GM21528 (cell line): Measurements from ENCODE around the gene MRPL18.
"Not testable (repeated sequence)": the region's sequence is repeated elsewhere in the genome, so short reads cannot be mapped to it uniquely, and the experiment has no call there.

Source experiments
- ATAC-seq: cut with Tn5 transposase; IDR thresholded peaks from one replicate; pipeline ENCODE4 v1.9.1; 2021; ENCODE audit warnings: mild to moderate bottlenecking, moderate library complexity; ENCODE audit not compliant: unreplicated experiment, low FRiP score

MRPL18 gene

DNA sequence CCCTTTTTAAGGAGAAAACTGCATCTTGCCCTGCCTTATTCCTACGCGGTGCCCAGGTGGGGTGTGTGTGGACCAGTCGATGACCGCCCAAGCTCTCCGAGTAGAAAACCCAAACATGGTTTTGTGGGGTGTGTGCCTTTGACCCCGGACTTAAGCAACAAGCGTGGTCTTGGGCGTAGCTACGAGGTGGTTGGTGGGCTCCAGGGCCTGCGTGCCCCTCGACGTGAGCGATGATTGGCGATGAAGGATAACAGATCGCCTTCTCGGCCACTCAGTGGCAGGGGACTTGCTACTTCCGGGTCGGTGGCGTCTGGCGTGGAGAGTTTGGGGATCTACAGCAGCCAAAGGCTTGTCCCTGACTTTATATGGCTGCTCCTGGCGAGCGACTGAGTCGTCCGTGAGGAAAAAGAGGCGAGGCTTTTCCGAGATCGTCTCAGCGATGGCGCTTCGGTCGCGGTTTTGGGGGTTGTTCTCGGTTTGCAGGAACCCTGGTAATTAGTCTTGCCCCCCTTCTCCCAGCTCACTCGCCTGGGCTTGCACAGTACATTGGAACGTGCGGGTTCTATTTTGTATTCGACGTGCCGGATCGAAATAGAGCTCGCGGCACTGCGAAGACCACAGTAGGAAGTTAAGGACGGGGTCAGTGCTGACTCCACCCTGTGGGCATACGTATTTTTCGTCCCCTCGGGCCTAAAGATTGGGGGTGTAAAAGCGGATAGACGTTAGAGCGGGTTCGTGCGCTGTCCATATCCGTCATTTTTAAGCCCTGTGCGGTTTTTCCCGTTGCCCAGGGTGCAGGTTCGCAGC is at the start of gene MRPL18:
TSS of gene MRPL18 (plus strand) at position 319 of the 807 bp plus-strand sequence. CDS start at position 440, 121 bp downstream.
- ATAC-seq, result peak; percentile 83

DNA sequence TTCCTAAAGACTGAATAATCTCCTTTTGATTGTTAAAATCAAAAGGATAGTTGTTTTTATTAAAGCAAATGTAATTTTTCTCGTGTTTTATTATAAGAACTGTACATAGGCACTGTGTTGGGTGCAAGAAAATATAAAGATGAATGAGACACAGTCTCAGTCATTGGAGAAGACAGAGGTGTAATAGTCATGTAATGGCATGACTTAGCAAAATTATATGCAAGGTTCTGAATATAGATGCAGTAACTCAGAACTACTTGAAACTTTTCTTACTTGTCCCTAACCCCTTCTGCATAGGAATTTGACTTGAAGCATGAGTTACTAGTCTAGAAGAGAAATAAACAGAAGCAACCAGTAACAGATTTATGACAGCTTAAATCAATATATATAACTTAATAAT is 48.1 kb upstream of the MRPL18 start:
- no peak for ATAC-seq

DNA sequence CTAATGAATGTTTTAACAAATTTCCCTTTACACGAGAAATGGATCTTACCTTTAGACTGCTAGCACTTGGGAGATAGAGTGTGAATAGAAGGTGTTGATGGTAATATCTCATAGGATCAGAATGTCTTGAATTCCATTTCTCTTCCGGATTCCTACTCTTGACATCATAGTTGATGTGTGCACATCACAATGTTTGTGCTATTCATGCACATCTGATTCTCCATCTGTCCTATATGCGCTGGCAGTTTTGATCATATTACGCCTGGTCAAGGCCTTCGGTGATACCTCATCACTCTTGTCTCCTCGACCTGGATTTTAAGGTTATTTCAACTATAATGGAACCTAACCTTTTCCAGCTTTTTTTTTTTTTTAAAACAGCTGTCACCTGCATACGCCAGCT is 45.2 kb upstream of the MRPL18 start:
- no peak for ATAC-seq

DNA sequence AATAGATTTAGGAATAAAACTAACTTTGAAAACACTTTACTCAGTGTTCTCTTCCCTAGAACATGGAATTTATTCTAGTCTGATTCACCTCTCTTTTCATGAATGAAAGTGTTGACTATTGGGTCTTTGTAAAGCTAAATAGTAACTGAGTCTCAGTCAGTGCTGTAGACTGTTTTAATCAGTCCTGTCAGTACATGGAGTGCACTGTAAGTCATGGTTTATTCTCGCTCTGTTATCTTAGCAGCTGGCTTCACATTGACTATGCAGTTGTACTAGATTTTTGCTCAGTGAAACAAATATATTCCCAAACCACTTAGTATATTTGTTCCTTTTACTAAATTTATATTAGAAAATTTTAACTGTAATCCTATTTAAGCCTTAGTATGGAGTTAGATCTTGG is 43.5 kb upstream of the MRPL18 start:
- ATAC-seq, result no peak

DNA sequence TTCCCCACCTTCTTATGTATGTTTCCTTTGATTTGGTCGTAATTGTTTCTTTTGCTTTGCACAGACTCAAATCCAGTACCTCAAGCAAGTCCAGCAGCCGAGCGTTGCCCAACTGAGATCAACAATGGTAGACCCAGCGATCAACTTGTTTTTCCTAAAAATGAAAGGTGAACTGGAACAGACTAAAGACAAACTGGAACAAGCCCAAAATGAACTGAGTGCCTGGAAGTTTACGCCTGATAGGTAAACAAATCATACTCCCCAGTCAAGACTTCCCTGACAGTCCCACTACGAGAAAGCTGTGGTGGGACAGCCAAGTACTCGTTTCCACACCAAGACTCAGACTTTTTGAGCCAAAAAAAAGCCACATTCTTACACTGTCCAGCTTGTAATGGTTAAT is 42.1 kb upstream of the MRPL18 start:
- ATAC-seq, result not testable (repeated sequence)

DNA sequence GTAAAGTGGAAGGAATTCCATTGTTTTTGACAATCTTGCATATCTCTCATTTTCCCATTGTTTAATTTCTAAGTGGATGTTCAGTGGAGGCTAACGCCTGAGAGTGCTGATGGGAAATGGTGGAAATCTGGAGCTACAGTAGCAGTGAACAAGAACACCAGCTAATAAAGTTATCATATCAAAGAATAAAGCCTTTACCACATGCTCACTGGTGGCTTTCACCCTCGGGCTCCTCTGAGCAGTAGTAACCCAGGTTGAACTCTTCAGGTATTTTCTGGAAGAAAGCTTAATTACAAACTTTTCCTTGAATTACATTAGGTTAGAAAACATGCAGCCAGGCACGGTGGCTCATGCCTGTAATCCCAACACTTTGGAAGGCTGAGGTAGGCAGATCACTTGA is 38.8 kb upstream of the MRPL18 start:
- no peak for ATAC-seq

DNA sequence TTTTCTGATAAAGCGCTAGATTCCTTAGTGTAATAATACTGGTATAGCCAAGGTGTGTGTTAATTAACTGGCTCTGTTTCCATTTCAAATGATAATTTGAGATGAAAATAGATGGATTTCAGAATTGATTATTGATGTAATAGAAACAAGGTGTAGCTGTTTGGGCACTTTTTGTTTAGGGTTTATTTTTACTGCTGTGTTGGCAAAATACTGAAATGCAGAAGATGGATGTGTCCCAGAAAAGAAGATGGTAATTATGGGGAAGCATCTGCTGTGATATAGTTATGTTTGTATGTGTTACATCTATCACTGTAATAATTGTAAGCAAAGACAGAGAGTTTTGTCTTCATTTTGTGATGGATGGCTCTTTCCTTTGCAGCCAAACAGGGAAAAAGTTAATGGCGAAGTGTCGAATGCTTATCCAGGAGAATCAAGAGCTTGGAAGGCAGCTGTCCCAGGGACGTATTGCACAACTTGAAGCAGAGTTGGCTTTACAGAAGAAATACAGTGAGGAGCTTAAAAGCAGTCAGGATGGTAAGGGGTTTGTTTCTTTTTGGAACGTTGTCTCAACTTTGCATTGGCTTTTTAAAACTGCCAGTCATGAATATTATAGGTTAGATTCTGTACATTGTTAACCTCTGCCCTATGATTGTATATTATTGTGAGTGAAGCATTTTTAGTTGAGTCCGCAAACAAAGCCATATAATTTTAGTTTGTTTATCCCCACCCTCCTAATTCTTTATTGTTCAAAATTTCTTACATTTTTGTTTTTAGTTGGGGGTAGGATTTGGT is 37.0 kb upstream of the MRPL18 start:
- no peak for ATAC-seq

DNA sequence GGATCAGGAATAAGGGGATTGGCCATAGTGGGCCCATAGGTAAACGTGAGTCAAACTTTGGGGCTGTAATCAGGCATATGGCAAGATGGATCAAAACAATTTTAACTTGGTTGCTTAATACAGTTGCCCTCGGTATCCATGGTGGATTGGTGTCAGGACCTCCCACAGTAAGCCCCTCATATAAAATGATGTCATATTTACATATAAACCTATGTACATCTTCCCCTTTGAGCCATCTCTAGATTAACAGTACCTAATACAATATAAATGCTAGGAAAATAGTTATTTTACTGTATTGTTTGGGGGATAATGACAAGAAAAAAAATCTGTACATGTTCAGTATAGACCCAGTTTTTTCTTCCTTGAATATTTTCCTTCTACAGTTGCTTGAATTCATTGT is 35.9 kb upstream of the MRPL18 start:
- ATAC-seq, result no peak

DNA sequence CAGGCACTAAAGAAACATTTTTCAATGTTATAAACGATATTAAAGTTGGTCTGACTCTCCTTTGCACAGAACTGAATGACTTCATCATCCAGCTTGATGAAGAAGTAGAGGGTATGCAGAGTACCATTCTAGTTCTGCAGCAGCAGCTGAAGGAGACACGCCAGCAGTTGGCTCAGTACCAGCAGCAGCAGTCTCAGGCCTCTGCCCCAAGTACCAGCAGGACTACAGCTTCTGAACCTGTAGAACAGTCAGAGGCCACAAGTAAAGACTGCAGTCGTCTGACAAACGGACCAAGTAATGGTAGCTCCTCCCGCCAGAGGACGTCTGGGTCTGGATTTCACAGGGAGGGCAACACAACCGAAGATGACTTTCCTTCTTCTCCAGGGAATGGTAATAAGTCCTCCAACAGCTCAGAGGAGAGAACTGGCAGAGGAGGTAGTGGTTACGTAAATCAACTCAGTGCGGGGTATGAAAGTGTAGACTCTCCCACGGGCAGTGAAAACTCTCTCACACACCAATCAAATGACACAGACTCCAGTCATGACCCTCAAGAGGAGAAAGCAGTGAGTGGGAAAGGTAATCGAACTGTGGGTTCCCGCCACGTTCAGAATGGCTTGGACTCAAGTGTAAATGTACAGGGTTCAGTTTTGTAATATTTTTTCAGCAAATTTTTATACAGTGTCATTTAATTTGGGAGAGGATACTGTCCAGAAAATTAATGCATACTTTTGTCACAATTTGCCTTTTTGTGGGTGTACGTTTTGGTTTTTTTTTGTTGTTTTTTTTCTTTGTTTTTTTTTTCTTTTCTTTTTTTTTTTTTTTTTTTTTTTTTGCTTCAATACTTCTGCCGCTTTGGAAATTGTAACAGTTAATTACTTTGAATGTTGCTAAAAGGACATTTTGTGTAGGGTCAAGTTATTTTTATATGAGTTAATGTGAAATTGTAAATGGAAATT is 35.0 kb upstream of the MRPL18 start:
- no peak for ATAC-seq

DNA sequence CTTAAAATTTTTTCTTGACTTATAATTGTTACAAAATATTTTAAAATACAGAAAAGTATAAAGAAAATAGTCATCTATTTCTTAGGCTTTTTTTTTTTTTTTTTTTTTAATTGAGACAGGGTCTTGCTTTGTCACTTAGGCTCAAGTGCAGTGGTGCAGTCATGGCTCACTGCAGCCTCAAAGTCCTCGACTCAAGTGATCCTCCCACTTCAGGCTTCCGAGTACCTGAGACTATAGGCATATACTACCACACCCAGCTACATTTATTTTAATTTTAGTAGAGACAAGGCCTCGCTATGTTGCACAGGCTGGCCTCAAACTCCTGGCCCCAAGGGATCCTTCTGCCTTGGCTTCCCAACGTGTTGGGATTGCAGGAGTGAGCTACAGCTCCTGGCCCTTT is 33.8 kb upstream of the MRPL18 start:
- ATAC-seq, result no peak

DNA sequence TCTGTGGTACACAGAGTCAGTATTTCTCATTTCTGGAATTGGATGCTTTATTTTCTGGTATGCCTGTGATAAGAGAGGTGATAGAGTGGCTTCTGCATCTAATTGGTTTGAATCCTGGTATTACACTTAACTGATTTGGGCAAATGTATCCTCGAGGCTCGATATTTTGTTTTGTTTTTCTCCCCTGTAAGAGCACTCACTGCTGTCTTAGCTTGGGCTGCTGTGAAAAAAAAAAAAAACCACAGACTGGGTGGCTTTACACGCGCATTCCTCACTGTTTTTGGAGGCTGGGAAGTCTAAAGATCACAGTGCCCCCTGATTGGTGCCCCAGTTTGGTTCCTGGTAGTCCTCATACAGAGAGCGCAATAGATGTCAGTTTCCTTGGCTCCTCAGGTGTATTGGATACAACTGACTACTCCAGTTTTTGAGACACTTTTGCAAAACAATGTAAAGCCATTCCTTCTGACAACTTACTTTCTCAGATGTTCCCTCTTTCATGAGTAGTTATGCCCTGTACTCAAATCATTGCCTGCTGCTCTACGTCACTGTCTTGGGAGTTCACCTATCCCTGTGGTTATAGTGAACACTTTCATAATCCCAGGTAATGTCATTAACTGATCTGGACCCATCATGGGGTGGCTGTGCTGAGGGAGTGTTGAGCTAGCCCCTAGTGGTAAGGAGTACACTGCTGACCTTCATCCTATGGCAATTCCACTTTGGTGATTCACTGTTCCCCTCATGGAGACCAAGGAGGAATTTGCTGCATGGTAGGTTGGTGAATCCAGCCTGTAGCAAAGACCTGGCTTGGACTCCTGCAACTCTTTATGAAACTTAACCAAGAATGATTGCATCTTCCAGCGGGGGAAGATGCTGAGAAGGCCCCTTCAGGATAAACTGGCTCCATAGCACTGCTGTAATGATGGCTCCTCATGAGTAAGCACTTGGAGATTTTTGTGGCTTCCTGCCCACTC is 32.0 kb upstream of the MRPL18 start:
- ATAC-seq, result no peak

DNA sequence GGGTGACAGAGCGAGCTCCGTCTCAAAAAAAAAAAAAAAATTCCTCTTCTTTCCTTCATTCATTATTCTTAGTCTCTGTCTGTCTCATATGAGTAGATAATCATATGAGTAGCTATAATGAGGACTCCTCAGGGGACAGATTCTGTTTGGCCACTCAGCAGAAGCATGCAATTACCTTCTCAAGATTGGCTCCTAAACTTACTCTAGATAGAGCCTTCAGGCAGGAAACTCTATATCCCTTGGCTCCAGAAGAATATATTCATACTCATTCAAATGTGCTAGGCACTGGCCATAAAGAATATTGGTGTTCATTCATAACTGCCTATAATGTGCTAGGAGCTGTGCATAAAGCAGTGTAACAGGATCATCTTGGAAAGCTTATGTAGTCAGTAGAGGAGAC is 30.6 kb upstream of the MRPL18 start:
- no peak for ATAC-seq

DNA sequence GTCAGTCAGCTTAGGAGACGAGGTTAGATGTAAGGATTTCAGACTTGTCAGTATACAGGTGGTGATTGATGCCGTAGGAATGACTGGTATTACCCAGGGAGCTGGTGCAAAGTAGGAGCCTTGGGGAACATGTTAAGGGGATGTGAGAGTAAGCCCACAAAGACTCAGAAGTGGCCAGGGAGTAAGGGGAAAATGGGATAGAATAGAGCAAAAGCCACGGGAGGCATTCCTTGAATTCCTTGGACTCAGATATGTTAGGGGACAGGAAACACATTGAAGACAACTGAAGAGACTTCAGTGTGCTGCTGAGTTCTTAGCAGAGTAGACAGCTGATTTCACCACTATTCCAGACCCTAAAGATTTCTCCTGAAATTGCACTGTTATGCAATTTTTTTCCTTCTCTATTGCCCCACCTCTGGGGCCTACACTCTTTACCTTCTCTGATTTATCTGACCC is 29.6 kb upstream of the MRPL18 start:
- no peak for ATAC-seq

DNA sequence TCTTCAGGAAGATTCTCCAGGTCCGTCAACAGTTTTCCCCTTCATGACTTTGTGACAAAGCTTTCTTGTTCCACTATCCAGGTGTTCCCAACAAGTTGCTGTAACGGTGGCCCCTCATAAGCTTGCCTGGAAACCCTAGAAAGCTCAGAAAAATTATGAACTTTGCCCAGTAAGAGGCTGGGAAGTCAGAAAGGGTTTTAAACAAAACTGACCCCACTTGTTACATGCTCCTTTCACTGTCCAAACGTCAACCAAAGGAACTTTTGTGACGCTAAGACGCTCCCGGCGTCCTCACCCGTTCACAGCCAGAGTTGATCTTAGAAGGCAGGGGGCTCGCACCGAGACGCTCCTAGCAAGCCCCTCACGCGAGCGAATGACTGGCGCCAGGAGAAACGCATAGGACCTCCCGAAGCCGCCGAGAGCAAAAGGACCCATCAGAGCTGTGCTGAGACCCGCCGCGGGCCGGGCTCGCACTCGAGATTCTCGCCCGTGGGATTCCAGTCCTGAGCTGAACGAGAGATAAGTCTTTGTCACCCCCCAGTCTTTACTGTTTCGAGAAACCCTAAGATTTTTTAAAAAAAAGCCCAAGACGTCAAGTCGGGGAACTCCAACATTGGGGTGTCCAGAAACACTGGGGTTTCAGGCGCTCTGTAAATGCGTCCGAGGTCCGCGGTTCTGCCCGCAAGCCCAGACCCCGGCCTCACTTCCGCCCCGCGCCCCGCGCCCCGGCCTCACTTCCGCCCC is 29.0 kb upstream of the MRPL18 start:
- ATAC-seq, result peak; percentile 0

DNA sequence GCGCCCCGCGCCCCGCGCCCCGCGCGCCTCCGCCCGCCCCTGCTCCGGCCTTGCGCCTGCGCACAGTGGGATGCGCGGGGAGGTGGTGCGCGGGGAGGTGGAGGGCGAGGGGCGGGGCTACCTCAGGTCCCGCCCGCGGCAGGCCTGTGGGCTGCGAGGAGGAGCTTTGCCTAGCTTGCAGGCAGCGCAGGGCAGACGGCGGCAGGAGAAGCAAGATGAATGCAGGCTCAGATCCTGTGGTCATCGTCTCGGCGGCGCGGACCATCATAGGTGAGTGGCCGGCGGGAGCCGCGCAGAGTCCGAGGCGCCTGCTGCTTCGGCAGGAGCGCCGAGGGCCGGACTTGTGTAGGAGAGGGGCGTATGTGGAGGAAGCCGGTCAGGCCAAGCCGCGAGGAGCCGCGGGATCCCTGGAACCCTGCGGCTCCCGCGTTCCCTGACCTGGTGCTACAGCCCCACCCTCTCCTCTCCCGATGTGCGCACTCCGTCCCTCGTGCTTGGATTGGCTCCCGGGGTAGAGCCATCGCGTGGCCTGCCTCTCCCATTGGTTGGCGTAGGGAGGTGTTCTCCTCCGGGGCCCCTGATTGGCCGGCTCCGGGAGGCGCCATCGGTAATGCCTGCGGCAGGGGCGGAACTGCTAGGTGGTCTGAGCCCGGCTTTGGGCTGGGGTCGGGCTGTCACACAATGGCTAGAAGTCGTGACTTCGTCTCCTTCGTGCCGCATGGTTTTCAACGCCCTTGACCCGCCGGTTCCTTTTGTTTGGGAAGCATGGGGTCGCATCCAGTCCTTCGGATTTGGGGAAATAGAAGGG is 28.2 kb upstream of the MRPL18 start, which contains the start of gene ACAT2:
TSS of gene ACAT2 (plus strand) at position 173 of the 808 bp plus-strand sequence. CDS start at position 216, 43 bp downstream.
- peak; percentile 98 for ATAC-seq

DNA sequence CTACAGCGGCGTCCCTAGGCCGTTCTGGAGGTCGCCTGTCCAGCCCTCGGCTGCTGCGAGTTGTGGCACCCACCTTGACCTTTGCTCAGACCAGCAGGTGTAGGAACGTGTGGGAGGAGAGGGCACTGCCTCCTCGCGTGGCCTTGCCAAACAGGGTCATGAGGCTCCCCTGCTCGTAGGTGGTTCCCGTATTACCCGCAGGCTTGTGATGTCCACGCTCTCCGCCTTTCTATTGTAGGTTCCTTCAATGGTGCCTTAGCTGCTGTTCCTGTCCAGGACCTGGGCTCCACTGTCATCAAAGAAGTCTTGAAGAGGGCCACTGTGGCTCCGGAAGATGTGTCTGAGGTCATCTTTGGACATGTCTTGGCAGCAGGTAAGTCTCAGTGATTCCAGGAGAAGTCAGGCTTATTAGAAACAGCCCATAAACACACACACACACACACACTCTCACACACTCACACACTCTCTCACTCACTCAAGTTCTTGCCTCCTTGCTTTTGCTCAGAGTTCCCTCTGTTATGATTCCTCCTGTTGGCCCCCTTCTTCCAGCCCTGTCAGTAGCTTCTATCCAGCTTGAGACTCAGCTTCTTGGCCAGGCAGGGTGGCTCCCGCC is 27.5 kb upstream of the MRPL18 start:
- ATAC-seq, result peak; percentile 10

DNA sequence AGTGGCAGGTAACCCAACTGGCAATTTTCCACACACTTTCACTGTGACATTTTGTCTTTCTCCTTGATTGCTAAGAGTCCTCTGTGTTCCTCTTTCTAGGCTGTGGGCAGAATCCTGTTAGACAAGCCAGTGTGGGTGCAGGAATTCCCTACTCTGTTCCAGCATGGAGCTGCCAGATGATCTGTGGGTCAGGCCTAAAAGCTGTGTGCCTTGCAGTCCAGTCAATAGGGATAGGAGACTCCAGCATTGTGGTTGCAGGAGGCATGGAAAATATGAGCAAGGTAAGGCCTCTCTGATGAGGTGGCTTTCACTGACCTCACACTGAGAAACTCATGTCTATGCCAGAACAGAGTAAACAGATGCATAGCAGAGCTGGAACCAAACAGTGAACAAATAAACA is 23.4 kb upstream of the MRPL18 start:
- ATAC-seq, result no peak
